HepG2 (cell line): ENCODE data around the gene NINL. TPM values are rescaled to one million over a fixed set of nuclear protein-coding genes. Genes with fewer than 3 reads are reported as not detected.
A peak's percentile ranks its signal among the peaks of the same experiment; 100 is the strongest.

ENCODE experiments used
- ARNT2 ChIP-seq: sonication (generic); formaldehyde crosslinking; IDR thresholded peaks from 2 replicates; pipeline ENCODE4 v1.8.0; 2022; ENCODE audit warnings: mild to moderate bottlenecking, low read depth, missing genetic modification reagents, moderate library complexity
- ATAD3A ChIP-seq: sonication (generic); formaldehyde crosslinking; IDR thresholded peaks from 2 replicates; pipeline ENCODE4 v1.4.0; 2020; ENCODE audit warnings: missing genetic modification reagents
- ATM ChIP-seq: fragments of 450-650 bp; IDR thresholded peaks from 2 replicates; pipeline ENCODE4 v1.7.1; 2017; ENCODE audit warnings: mild to moderate bottlenecking, borderline replicate concordance
- EED ChIP-seq: sonication (generic); formaldehyde crosslinking; IDR thresholded peaks from 2 replicates; pipeline ENCODE4 v1.5.0; 2020; ENCODE audit warnings: mild to moderate bottlenecking, missing genetic modification reagents
- ELF4 ChIP-seq: sonication (generic); formaldehyde crosslinking; IDR thresholded peaks from 2 replicates; pipeline ENCODE4 v1.5.0; 2020; ENCODE audit warnings: missing genetic modification reagents, mild to moderate bottlenecking, moderate library complexity, borderline replicate concordance
- GPN1 ChIP-seq: sonication (generic); formaldehyde crosslinking; IDR thresholded peaks from 2 replicates; pipeline ENCODE4 v1.5.1; 2020; ENCODE audit warnings: missing genetic modification reagents, borderline replicate concordance
- GTF3A ChIP-seq: sonication (generic); formaldehyde crosslinking; conservative IDR thresholded peaks from 2 replicates; pipeline ENCODE4 v1.4.0; 2020; ENCODE audit warnings: mild to moderate bottlenecking, missing genetic modification reagents
- NFE2L1 ChIP-seq: sonication (generic); formaldehyde crosslinking; IDR thresholded peaks from 2 replicates; pipeline ENCODE4 v1.4.0; 2020; ENCODE audit warnings: missing genetic modification reagents, mild to moderate bottlenecking, borderline replicate concordance
- NFIB ChIP-seq: sonication (generic); formaldehyde crosslinking; IDR thresholded peaks from 2 replicates; pipeline ENCODE4 v1.9.0; 2021; ENCODE audit warnings: missing genetic modification reagents, mild to moderate bottlenecking, borderline replicate concordance
- NR2F1 ChIP-seq, 2 experiments: fragments of 450-650 bp in 1 of 2; formaldehyde crosslinking in 1 of 2; IDR thresholded peaks; 2 replicates each; pipeline versions ENCODE4 v1.5.0 to v1.6.1; 2016 to 2020; ENCODE audit warnings: mild to moderate bottlenecking in 1 of 2, missing compliant biosample characterization in 1 of 2, missing genetic modification reagents in 1 of 2, moderate library complexity in 1 of 2
- NR2F2 ChIP-seq: IDR thresholded peaks from 2 replicates; pipeline ENCODE4 v1.6.1; 2012; ENCODE audit warnings: low read depth, inconsistent platforms, borderline replicate concordance
- RBM39 ChIP-seq: fragments of 200-400 bp; formaldehyde crosslinking; IDR thresholded peaks from one replicate; pipeline ENCODE4 v1.6.1; 2018; ENCODE audit warnings: antibody characterized with exemption, mild to moderate bottlenecking, low read depth, low read length; ENCODE audit not compliant: poor library complexity, severe bottlenecking
- SIN3A ChIP-seq: IDR thresholded peaks from 2 replicates; pipeline ENCODE4 v1.6.1; 2011; ENCODE audit warnings: low read depth, mild to moderate bottlenecking, control low read depth, low read length, borderline replicate concordance
- SP1 ChIP-seq, 2 experiments: fragments of 450-650 bp in 1 of 2; sonication (generic) in 1 of 2; formaldehyde crosslinking in 1 of 2; IDR thresholded peaks; 2 replicates each; pipeline versions ENCODE4 v1.4.0 to v1.6.1; 2016 to 2020; ENCODE audit warnings: missing genetic modification reagents in 1 of 2
- ZNF121 ChIP-seq: sonication (generic); formaldehyde crosslinking; IDR thresholded peaks from 2 replicates; pipeline ENCODE4 v1.5.0; 2020; ENCODE audit warnings: mild to moderate bottlenecking, missing genetic modification reagents
- ZNF224 ChIP-seq: sonication (generic); formaldehyde crosslinking; IDR thresholded peaks from 2 replicates; pipeline ENCODE4 v1.5.0; 2020; ENCODE audit warnings: mild to moderate bottlenecking, missing genetic modification reagents
- ZNF510 ChIP-seq: sonication (generic); formaldehyde crosslinking; IDR thresholded peaks from 2 replicates; pipeline ENCODE4 v1.4.0; 2020; ENCODE audit warnings: low read depth, mild to moderate bottlenecking, missing genetic modification reagents
- ZNF562 ChIP-seq: sonication (generic); formaldehyde crosslinking; IDR thresholded peaks from 2 replicates; pipeline ENCODE4 v1.8.0; 2022; ENCODE audit warnings: missing genetic modification reagents, borderline replicate concordance
- ZNF569 ChIP-seq: sonication (generic); formaldehyde crosslinking; IDR thresholded peaks from 2 replicates; pipeline ENCODE4 v1.5.0; 2020; ENCODE audit warnings: mild to moderate bottlenecking, missing genetic modification reagents, moderate library complexity, borderline replicate concordance
- ZNF614 ChIP-seq: IDR thresholded peaks from 2 replicates; pipeline ENCODE4 v1.6.1; 2018; ENCODE audit warnings: missing biosample characterization, missing genetic modification reagents, inconsistent platforms, borderline replicate concordance
- ZNF616 ChIP-seq: sonication (generic); formaldehyde crosslinking; IDR thresholded peaks from 2 replicates; pipeline ENCODE4 v1.5.0; 2020; ENCODE audit warnings: low read depth, mild to moderate bottlenecking, missing genetic modification reagents
- ZSCAN22 ChIP-seq: sonication (generic); formaldehyde crosslinking; IDR thresholded peaks from 2 replicates; pipeline ENCODE4 v1.4.0; 2020; ENCODE audit warnings: mild to moderate bottlenecking, missing genetic modification reagents
- polyA plus RNA-seq, 8 experiments: library from polyadenylated mRNA; depleted of rRNA in 3 of 8; stranded (reverse) in 7 of 8; unstranded in 1 of 8; fragments of >200 nt; fragmentation: Illumina TruSeq in 4 of 8; extraction: Trizol in 4 of 8; gene quantifications; 2 replicates each; pipeline versions ENCODE4 v1.2.1 to v1.2.3, GENCODE V29; 2011 to 2016; ENCODE audit warnings: low read depth in 4 of 8, missing spikeins in 1 of 8, mixed read lengths in 1 of 8; ENCODE audit not compliant: insufficient read depth in 1 of 8
- total RNA-seq, 5 experiments: library from RNA; depleted of rRNA; stranded (reverse); fragments of >200 nt; fragmentation: Illumina TruSeq; extraction: Trizol; gene quantifications; 2 replicates each; pipeline ENCODE4 v1.2.3, GENCODE V29; 2016; ENCODE audit warnings: low read depth in 1 of 5
- TF ChIP-seq, protein P1 (sequence below): sonication (generic); formaldehyde crosslinking; IDR thresholded peaks from 2 replicates; pipeline ENCODE4 v1.8.1; 2023; ENCODE audit warnings: missing genetic modification reagents, mild to moderate bottlenecking, borderline replicate concordance
- TF ChIP-seq, protein P2 (sequence below): sonication (generic); formaldehyde crosslinking; IDR thresholded peaks from 2 replicates; pipeline ENCODE4 v1.5.0; 2020; ENCODE audit warnings: missing genetic modification reagents
- TF ChIP-seq, protein P3 (sequence below): sonication (generic); formaldehyde crosslinking; IDR thresholded peaks from 2 replicates; pipeline ENCODE4 v1.4.0; 2020; ENCODE audit warnings: missing genetic modification reagents
- TF ChIP-seq, protein P4 (sequence below): sonication (generic); formaldehyde crosslinking; IDR thresholded peaks from 2 replicates; pipeline ENCODE4 v1.4.0; 2020; ENCODE audit warnings: low read depth, mild to moderate bottlenecking, missing genetic modification reagents

NINL gene
- total and polyA plus RNA-seq, 2 of the 13 experiments (the other 11 are each of a cell fraction or from before 2014, with no cell fraction given), result 32.3 to 34.3 TPM

DNA sequence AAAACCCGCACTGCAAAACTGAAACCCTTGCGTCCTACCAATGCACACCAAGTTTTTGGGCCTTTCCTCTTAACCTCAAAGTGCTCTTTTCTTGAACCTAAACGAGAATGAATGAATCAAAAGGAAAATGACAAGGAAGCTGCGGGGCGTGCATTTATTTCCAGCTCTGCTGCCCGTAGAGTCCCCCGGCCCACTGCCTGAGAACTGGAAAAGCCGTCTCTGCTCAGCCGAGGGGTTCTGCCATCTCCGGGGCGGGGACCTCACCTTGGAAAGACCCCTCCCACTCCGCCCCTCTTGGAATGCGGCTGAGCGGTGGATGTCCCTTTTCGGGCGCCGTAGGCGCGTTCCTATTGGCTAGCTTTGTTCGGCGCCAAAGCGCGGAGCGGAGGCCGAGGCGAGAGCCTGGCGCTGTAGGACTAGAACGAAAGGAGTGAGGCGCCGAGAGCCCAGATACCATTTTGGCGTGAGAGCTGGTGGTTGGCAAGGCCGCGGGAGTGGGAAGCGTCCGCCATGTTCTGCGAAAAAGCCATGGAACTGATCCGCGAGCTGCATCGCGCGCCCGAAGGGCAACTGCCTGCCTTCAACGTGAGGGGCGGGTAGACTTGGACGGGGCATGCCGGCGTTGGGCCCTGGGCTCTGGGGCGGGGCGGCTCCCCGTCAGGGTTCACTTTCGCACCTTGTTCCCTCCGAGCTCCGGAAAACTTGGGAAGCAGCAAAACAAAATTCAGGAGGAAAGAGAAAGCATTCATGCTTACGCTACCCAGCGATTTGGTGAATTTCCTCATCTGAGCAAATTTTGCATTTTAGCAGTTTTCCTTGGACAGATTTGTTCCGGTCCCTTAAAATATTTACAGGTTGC lies 177.8 kb downstream of the NINL start, which contains the start of gene GINS1 (continued):
- TF ChIP-seq, protein P1, sequence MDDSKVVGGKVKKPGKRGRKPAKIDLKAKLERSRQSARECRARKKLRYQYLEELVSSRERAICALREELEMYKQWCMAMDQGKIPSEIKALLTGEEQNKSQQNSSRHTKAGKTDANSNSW (CRISPR knock-in tag), result 0 out of 2 replicates have a peak, but pooled peaks have one; percentile 92
- TF ChIP-seq ZNF569 (CRISPR knock-in tag) (peak; percentile 86; the same call in 1 of the 2 replicates), ZNF121 (CRISPR knock-in tag) (peak; percentile 85), ZNF224 (CRISPR knock-in tag) (peak; percentile 99), ZNF510 (CRISPR knock-in tag) (peak; percentile 98), GTF3A (CRISPR knock-in tag) (peak; percentile 74; the same call in 1 of the 2 replicates), RBM39 (peak; percentile 82), ZSCAN22 (CRISPR knock-in tag) (peak; percentile 82), ATAD3A (CRISPR knock-in tag) (peak; percentile 86; the same call in 1 of the 2 replicates), NR2F2 (peak; percentile 37; the same call in 1 of the 2 replicates), NR2F1 (CRISPR knock-in tag; IDR thresholded peaks at IDR 0.05) (0 out of 4 replicates have a peak, but pooled peaks of 1 of the 2 experiments have one; percentile 19), ZNF562 (CRISPR knock-in tag) (0 out of 2 replicates have a peak, but pooled peaks have one; percentile 70), SIN3A (peak; percentile 98), EED (CRISPR knock-in tag) (peak; percentile 94; the same call in 1 of the 2 replicates), NFE2L1 (CRISPR knock-in tag) (peak; percentile 97; the same call in 1 of the 2 replicates), GPN1 (CRISPR knock-in tag) (no peak), SP1 (IDR thresholded peaks at IDR 0.05) (no peak), SP1 (CRISPR knock-in tag; IDR thresholded peaks at IDR 0.05) (peak; percentile 96), ZNF616 (CRISPR knock-in tag) (peak; percentile 96), NFIB (CRISPR knock-in tag) (peak; percentile 98), ELF4 (peak; percentile 88), ARNT2 (CRISPR knock-in tag) (peak; percentile 100), ZNF614 (peak; percentile 93), ATM (no peak)
- TF ChIP-seq, protein P2, sequence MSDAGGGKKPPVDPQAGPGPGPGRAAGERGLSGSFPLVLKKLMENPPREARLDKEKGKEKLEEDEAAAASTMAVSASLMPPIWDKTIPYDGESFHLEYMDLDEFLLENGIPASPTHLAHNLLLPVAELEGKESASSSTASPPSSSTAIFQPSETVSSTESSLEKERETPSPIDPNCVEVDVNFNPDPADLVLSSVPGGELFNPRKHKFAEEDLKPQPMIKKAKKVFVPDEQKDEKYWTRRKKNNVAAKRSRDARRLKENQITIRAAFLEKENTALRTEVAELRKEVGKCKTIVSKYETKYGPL (CRISPR knock-in tag), result peak; percentile 84
- TF ChIP-seq, protein P3, sequence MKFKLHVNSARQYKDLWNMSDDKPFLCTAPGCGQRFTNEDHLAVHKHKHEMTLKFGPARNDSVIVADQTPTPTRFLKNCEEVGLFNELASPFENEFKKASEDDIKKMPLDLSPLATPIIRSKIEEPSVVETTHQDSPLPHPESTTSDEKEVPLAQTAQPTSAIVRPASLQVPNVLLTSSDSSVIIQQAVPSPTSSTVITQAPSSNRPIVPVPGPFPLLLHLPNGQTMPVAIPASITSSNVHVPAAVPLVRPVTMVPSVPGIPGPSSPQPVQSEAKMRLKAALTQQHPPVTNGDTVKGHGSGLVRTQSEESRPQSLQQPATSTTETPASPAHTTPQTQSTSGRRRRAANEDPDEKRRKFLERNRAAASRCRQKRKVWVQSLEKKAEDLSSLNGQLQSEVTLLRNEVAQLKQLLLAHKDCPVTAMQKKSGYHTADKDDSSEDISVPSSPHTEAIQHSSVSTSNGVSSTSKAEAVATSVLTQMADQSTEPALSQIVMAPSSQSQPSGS (CRISPR knock-in tag), result peak; percentile 75; the same call in 1 of the 2 replicates
- TF ChIP-seq, protein P4, sequence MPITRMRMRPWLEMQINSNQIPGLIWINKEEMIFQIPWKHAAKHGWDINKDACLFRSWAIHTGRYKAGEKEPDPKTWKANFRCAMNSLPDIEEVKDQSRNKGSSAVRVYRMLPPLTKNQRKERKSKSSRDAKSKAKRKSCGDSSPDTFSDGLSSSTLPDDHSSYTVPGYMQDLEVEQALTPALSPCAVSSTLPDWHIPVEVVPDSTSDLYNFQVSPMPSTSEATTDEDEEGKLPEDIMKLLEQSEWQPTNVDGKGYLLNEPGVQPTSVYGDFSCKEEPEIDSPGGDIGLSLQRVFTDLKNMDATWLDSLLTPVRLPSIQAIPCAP, result peak; percentile 96
